Activated T-helper 17 cell treated with anti-CD3 and anti-CD28 coated beads, Interleukin-2, amount 50 U/mL, for 72 hours (primary cell): ENCODE measurements around the gene LCP2. TPM values are rescaled to one million over a fixed set of nuclear protein-coding genes. Genes with fewer than 3 reads are reported as not detected.
A peak's percentile ranks its signal among the peaks of the same experiment; 100 is the strongest.

Experiments used
- ATAC-seq: fragments of 150-1000 bp; cut with Tn5 transposase; replicated peaks from 2 replicates; pipeline ENCODE4 v1.10.0; 2021; ENCODE audit warnings: mild to moderate bottlenecking, moderate library complexity
- H3K27ac Mint-ChIP-seq: one replicate; pipeline ENCODE4 v1.8.0; 2022; ENCODE audit warnings: mixed read lengths
- H3K27me3 Mint-ChIP-seq: one replicate; pipeline ENCODE4 v1.8.0; 2022; ENCODE audit warnings: mixed read lengths
- H3K36me3 Mint-ChIP-seq: one replicate; pipeline ENCODE4 v1.8.0; 2022; ENCODE audit warnings: low read depth, mild to moderate bottlenecking, mixed read lengths
- H3K4me1 Mint-ChIP-seq: one replicate; pipeline ENCODE4 v1.8.0; 2022; ENCODE audit warnings: mixed read lengths
- H3K4me3 Mint-ChIP-seq: one replicate; pipeline ENCODE4 v1.8.0; 2022; ENCODE audit warnings: mild to moderate bottlenecking, mixed read lengths
- H3K9me3 Mint-ChIP-seq: one replicate; pipeline ENCODE4 v1.8.0; 2022; ENCODE audit warnings: mixed read lengths
- total RNA-seq, 2 donors: library from RNA; stranded (reverse); gene quantifications; one replicate each; pipeline ENCODE4 v1.2.3, GENCODE V29; 2022

The LCP2 gene
- total RNA-seq, 2 donors from 2014 or later, result 202 to 204 TPM

DNA sequence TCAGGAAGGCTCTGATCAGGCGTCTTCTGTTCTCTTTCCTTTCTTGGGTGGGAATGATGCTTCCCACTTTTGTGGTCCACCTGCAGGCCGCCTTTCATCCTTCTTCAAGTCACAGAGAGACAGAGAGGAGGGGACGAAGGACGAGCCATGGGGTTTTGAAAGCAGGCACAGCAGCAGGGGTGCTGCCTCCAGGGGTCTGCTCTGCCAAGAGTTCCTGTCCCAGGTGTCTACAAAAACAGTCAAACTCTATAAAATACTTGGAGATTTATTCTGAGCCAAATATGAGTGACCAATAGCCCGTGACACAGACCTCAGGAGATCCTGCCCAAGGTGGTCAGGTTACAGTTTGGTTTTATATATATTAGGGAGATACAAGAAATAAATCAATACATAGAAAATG is 34.5 kb upstream of the LCP2 start:
- H3K27ac Mint-ChIP-seq, result no peak overlapping the region
- no peak for ATAC-seq
- no peaks in the 10 kb centered on the region for H3K27me3 Mint-ChIP-seq
- H3K4me1 Mint-ChIP-seq, result peaks cover 42% of the 10 kb centered on the region
- no peak overlapping the region for H3K4me3 Mint-ChIP-seq
- H3K36me3 Mint-ChIP-seq, result no peaks in the 10 kb centered on the region
- no peaks in the 10 kb centered on the region for H3K9me3 Mint-ChIP-seq

GRCh38 chr5:170330568-170331054 is 33.0 kb upstream of the LCP2 start:
- no peaks in the 10 kb centered on the region for H3K9me3 Mint-ChIP-seq
- ATAC-seq, result no peak
- no peak overlapping the region for H3K27ac Mint-ChIP-seq
- H3K4me3 Mint-ChIP-seq, result no peak overlapping the region
- no peaks in the 10 kb centered on the region for H3K36me3 Mint-ChIP-seq
- peaks cover 30% of the 10 kb centered on the region for H3K4me1 Mint-ChIP-seq
- no peaks in the 10 kb centered on the region for H3K27me3 Mint-ChIP-seq

GRCh38 chr5:170329524-170329923 is 31.9 kb upstream of the LCP2 start:
- ATAC-seq, result no peak
- peaks cover 21% of the 10 kb centered on the region for H3K4me1 Mint-ChIP-seq
- H3K4me3 Mint-ChIP-seq, result no peak overlapping the region
- no peaks in the 10 kb centered on the region for H3K9me3 Mint-ChIP-seq
- no peaks in the 10 kb centered on the region for H3K27me3 Mint-ChIP-seq
- no peak overlapping the region for H3K27ac Mint-ChIP-seq
- H3K36me3 Mint-ChIP-seq, result no peaks in the 10 kb centered on the region

- H3K9me3 Mint-ChIP-seq, result no peaks in the 10 kb centered on the region
- no peak overlapping the region for H3K27ac Mint-ChIP-seq
These were observed 30.3 kb upstream of the LCP2 start for GRCh38 chr5:170327829-170328228.

DNA sequence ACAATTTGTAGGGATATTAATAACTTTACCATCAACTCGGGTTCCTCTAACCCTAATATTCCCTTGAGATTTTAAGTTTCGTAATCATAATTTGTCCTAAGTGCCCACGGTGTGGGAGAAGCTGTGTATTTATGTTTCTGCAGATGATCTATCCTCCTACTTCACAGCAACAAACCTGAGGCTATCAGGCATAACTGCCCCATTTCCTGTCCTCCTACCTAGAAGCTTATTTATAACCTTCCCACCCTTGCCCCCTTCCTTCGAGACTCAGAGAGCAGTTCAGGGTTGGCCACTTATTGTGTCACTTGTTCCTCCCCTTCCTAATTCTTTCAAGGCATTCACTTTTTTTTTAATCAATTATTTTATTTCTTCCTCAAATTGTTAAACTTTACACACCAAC is 29.6 kb upstream of the LCP2 start:
- H3K4me1 Mint-ChIP-seq, result peaks cover 12% of the 10 kb centered on the region
- ATAC-seq, result no peak
- no peaks in the 10 kb centered on the region for H3K36me3 Mint-ChIP-seq
- no peaks in the 10 kb centered on the region for H3K27me3 Mint-ChIP-seq
- H3K27ac Mint-ChIP-seq, result no peak overlapping the region
- no peak overlapping the region for H3K4me3 Mint-ChIP-seq
- H3K9me3 Mint-ChIP-seq, result no peaks in the 10 kb centered on the region

More at GRCh38 chr5:170327829-170328228, 30.3 kb upstream of the LCP2 start:
- Mint-ChIP-seq H3K4me1 (peaks cover 12% of the 10 kb centered on the region), H3K4me3 (no peak overlapping the region), H3K27me3 (no peaks in the 10 kb centered on the region), H3K36me3 (no peaks in the 10 kb centered on the region)
- ATAC-seq, result no peak

DNA sequence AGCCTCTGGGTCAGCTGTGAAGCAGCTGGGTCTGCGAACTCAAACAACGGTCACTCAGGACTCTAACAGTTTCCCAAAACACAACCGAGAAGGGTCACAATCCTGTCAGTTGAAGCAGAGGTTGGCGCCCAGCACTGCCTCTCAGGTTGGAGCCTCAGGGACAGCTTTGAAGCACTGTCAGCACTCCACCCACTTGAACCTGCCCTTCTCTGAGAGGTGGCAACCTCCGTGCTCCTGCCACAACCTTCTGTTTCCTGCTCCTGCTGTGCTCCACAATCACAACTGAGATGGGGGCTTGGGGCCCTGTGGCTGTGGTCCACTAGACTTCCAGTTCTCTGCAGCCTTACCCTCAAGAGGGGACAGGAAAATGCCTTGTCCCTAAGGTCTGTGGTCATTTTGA is 21.7 kb upstream of the LCP2 start:
- no peaks in the 10 kb centered on the region for H3K27me3 Mint-ChIP-seq
- peak overlapping the region; percentile 43 for H3K27ac Mint-ChIP-seq
- peak overlapping the region; percentile 35 for H3K4me3 Mint-ChIP-seq
- H3K36me3 Mint-ChIP-seq, result no peaks in the 10 kb centered on the region
- H3K4me1 Mint-ChIP-seq, result peaks cover 9% of the 10 kb centered on the region
- no peaks in the 10 kb centered on the region for H3K9me3 Mint-ChIP-seq
- peak; percentile 53 for ATAC-seq

DNA sequence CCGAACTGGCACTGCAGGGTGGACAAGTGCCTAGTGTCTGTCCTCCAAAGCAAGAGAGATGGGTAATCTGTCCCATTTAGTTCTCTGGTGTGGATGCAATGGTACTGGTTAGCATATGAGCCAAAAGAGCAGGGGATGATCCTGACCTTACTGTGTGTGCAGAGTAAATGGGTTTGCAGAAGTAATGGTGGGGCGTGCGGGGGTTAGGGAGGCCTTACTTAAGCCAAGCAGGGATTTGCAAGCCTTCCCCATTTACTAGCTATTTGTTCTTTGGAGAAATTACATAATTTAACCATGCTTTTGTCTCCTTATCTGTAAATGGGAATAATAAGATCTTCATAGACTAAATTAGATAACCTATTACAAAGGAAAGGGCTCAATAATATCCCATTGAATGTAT is 19.9 kb upstream of the LCP2 start:
- Mint-ChIP-seq H3K27me3 (no peaks in the 10 kb centered on the region), H3K4me1 (peaks cover 13% of the 10 kb centered on the region), H3K36me3 (no peaks in the 10 kb centered on the region), H3K4me3 (no peak overlapping the region), H3K27ac (no peak overlapping the region), H3K9me3 (no peaks in the 10 kb centered on the region)
- ATAC-seq, result no peak

DNA sequence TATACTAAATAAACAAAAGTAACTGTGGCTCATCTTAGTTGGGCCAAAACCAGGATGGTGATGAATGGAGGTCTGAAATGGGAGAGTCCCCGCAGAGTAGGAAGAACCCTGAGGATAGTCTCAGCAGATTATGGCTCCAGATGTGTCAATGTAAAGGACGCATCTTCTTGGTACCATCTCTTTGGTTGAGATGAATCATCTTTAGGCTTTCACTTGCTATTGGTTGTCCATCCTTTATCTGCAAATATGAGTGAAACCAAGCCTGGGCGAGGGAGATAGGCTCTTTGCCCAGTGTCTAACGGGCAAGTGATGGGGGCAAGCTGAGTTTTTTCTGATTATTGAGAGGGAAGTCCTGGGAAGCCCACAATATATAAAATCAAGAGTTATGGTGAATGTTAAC is 19.4 kb upstream of the LCP2 start:
- Mint-ChIP-seq H3K4me3 (no peak overlapping the region), H3K27ac (no peak overlapping the region), H3K27me3 (no peaks in the 10 kb centered on the region), H3K9me3 (no peaks in the 10 kb centered on the region), H3K4me1 (peaks cover 19% of the 10 kb centered on the region), H3K36me3 (no peaks in the 10 kb centered on the region)
- no peak for ATAC-seq

DNA sequence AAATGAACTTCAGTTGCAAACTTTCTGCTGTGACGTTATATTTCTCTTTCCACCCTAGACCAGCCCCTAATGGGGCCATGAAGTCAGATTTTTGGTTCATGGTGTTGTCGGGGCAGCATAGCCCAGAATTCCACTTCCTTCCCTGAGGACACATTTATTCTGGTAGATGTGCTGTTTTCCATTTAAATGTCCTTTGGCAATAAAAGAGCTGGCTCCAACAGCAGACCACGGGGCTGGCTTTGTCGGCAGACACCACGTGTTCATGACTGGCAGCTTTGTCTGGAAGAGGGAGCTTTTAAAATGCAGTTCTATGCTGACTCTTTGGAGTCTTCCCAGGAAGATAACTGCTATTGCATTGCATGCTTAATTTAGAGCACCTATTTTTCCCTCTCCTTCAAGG is 17.6 kb upstream of the LCP2 start:
- Mint-ChIP-seq H3K4me3 (no peak overlapping the region), H3K36me3 (no peaks in the 10 kb centered on the region), H3K27ac (no peak overlapping the region), H3K4me1 (peaks cover 27% of the 10 kb centered on the region), H3K9me3 (no peaks in the 10 kb centered on the region), H3K27me3 (no peaks in the 10 kb centered on the region)
- no peak for ATAC-seq

DNA sequence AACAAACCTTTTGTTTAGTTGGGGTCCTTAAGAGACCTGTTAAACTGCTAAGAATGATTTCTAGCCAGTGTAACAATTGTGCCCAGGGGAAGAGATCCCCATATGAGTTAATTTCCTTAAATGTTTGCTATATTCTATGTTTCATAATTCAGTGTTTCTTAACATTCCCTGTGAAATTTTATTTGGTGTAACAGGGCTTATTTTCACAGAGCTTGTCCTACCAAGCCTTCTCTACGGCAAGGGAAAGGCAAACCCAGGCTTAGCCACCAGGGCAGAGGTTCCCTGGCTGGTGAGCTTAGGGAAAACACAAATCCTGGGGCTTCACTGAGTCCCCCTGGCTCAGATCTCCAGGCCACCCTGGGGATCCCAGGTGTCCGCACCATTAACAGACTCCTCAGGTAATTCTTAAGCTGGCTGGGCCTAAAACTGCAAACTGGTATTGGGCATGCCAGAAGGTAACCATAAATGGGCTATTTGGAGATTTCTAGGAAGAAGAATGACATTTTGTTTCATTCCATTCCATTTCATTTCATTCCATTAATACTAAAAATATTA is 17.0 kb upstream of the LCP2 start:
- no peak for ATAC-seq
- H3K4me1 Mint-ChIP-seq, result peaks cover 27% of the 10 kb centered on the region
- no peak overlapping the region for H3K4me3 Mint-ChIP-seq
- H3K36me3 Mint-ChIP-seq, result no peaks in the 10 kb centered on the region
- H3K27ac Mint-ChIP-seq, result no peak overlapping the region
- H3K9me3 Mint-ChIP-seq, result no peaks in the 10 kb centered on the region
- no peaks in the 10 kb centered on the region for H3K27me3 Mint-ChIP-seq

DNA sequence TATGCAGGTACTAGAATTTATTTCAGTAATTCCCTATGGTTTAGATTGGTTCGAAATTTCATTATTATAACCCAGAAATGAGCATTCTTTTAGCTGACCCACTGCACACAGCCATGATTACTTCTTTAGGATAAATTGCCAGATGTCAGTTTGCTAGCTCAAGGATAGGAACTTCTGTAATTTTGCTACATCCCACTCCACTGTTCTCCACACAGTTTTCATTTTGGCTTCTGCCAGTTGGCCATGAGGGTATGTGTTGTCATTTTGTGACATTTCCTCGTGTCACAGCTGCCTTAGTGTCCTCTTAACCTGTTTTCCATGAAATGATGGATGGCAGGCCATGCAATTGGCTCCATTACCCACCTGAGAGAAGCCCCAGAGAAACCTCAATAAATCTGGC is 16.2 kb upstream of the LCP2 start:
- H3K36me3 Mint-ChIP-seq, result no peaks in the 10 kb centered on the region
- peaks cover 23% of the 10 kb centered on the region for H3K4me1 Mint-ChIP-seq
- peak overlapping the region; percentile 78 for H3K27ac Mint-ChIP-seq
- peak overlapping the region; percentile 87 for H3K4me3 Mint-ChIP-seq
- H3K27me3 Mint-ChIP-seq, result no peaks in the 10 kb centered on the region
- ATAC-seq, result no peak
- H3K9me3 Mint-ChIP-seq, result no peaks in the 10 kb centered on the region

- peaks cover 22% of the 10 kb centered on the region for H3K4me1 Mint-ChIP-seq
- no peaks in the 10 kb centered on the region for H3K9me3 Mint-ChIP-seq
- H3K36me3 Mint-ChIP-seq, result no peaks in the 10 kb centered on the region
- peak; percentile 71 for ATAC-seq
- peak overlapping the region; percentile 87 for H3K4me3 Mint-ChIP-seq
- H3K27me3 Mint-ChIP-seq, result no peaks in the 10 kb centered on the region
- H3K27ac Mint-ChIP-seq, result peak overlapping the region; percentile 78
These were observed 15.8 kb upstream of the LCP2 start for GRCh38 chr5:170313344-170313743.

GRCh38 chr5:170312666-170313065 is 15.1 kb upstream of the LCP2 start:
- Mint-ChIP-seq H3K9me3 (no peaks in the 10 kb centered on the region), H3K27me3 (no peaks in the 10 kb centered on the region), H3K27ac (peak overlapping the region; percentile 78), H3K4me1 (peaks cover 18% of the 10 kb centered on the region), H3K36me3 (no peaks in the 10 kb centered on the region), H3K4me3 (peak overlapping the region; percentile 87)
- ATAC-seq, result peak; percentile 95

GRCh38 chr5:170312301-170312595 is 14.7 kb upstream of the LCP2 start:
- no peak for ATAC-seq
- Mint-ChIP-seq H3K36me3 (no peaks in the 10 kb centered on the region), H3K4me1 (peaks cover 18% of the 10 kb centered on the region), H3K9me3 (no peaks in the 10 kb centered on the region), H3K27ac (peak overlapping the region; percentile 78), H3K4me3 (peak overlapping the region; percentile 87), H3K27me3 (no peaks in the 10 kb centered on the region)

- peak overlapping the region; percentile 78 for H3K27ac Mint-ChIP-seq
- H3K9me3 Mint-ChIP-seq, result no peaks in the 10 kb centered on the region
- no peak for ATAC-seq
- H3K4me3 Mint-ChIP-seq, result peak overlapping the region; percentile 87
- peaks cover 22% of the 10 kb centered on the region for H3K4me1 Mint-ChIP-seq
- H3K27me3 Mint-ChIP-seq, result no peaks in the 10 kb centered on the region
- H3K36me3 Mint-ChIP-seq, result no peaks in the 10 kb centered on the region
These were observed 14.1 kb upstream of the LCP2 start for GRCh38 chr5:170311511-170312300.
